ENCODE results near the gene MGAT5B.

MGAT5B gene

DNA sequence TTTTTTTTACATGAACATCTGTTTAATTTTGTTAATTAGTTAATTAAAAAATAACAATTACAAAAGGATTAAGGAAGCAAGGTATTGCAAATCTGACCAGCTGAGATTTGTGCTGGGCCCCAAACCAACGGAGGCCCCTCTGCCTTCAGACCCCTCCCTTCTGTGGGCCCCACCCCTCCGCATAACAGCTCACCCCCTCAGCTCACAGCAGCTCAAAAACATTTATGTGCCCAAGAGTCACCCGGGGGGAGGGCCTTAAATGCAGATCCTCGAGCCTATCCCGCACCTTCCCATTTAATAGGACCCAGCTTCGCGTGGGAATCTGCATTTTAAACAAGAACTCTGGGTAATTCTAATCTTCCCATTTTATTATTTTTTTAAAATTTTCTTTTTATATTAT is 75.0 kb downstream of the MGAT5B start:
- H3K36me3 Mint-ChIP-seq (ENCODE audit: low read depth), result no peaks in the 10 kb centered on the region
- H3K4me1 Mint-ChIP-seq (ENCODE audit: low read depth), result no peaks in the 10 kb centered on the region
- H3K27me3 Mint-ChIP-seq, result no peaks in the 10 kb centered on the region
- no peak overlapping the region for H3K4me3 Mint-ChIP-seq
- no peak overlapping the region for H3K27ac Mint-ChIP-seq
- no peaks in the 10 kb centered on the region for H3K9me3 Mint-ChIP-seq
- intact Hi-C loops (cut with micrococcal nuclease), result no loop called here

DNA sequence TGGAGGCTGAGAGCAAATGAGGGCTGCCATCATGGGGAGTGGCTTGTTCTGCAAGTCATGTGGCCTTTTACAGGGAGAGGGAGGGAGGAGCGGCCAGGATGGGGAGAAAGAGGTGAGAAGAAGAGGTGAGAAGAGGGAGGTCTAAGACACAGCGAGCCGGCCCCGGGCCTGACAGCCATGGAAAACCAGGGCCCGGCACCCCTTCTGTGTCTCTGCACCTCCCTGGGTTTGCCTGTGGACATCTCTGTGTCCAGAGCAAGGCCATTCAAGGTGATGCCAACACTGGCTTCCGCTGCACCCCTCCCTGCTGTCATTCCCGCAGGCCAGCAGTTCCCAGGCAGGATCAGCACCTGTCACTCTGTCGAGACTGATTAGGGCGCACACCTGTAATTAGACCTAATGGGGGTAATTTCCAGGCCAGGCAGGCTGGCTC is 75.6 kb downstream of the MGAT5B start:
- Mint-ChIP-seq H3K27me3 (no peaks in the 10 kb centered on the region), H3K4me1 (ENCODE audit: low read depth) (no peaks in the 10 kb centered on the region), H3K36me3 (ENCODE audit: low read depth) (no peaks in the 10 kb centered on the region), H3K9me3 (no peaks in the 10 kb centered on the region), H3K27ac (no peak overlapping the region), H3K4me3 (no peak overlapping the region)
- intact Hi-C loops (cut with micrococcal nuclease), result no loop called here

DNA sequence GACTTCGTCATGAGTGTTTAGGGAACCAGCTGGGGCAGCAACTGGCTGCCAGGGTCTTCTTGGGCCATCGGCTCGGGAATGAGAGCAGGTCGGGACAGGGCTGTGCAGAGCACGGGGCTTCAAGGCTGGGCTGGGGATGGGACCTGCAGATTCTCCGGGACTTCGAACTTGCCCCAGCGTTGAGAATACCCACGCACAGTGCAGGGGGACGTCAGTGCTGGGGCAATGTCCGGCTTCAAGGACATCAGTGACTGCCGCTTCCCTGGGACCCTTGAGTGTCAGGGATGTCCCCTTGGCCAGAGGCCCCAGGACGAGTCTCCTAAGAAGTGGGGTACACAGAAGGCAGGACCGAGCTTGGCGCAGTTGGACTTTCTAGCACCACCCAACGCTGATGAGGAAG is 76.3 kb downstream of the MGAT5B start:
- no peaks in the 10 kb centered on the region for H3K9me3 Mint-ChIP-seq
- no peak overlapping the region for H3K27ac Mint-ChIP-seq
- H3K4me3 Mint-ChIP-seq, result no peak overlapping the region
- no peaks in the 10 kb centered on the region for H3K36me3 Mint-ChIP-seq (ENCODE audit: low read depth)
- H3K4me1 Mint-ChIP-seq (ENCODE audit: low read depth), result no peaks in the 10 kb centered on the region
- intact Hi-C loops (cut with micrococcal nuclease), result no loop called here
- H3K27me3 Mint-ChIP-seq, result no peaks in the 10 kb centered on the region

DNA sequence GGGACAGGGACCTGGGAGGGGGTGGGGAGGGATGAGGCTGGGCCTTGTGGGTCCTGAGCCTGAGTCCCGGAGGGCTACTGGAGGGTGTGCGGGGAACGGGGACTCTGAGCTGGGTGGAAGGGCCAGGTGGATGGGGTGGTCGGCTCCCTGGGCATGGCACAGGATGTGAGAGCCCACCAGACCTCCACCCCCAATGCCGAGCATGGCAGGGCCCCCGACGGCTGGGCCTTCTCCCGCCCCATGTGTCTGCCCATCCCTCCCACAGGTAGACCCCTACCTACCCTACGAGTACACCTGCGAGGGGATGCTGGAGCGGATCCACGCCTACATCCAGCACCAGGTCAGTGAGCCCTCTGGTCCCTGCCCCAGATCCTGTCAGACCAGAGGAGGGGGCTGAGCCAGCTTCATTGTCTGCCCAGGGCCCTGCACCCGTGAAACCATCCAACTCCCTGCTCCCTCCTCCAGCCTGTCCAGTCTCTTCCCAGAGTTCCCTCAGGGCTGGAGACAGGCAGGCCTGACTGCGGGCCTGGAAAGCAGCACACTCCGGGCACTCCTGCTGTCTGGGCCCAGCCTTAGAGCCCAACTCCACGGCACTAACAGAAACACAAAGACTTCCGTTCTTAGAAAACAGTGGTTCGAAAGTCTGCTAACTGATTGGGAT is 78.0 kb downstream of the MGAT5B start:
- no peak overlapping the region for H3K27ac Mint-ChIP-seq
- no peaks in the 10 kb centered on the region for H3K27me3 Mint-ChIP-seq

DNA sequence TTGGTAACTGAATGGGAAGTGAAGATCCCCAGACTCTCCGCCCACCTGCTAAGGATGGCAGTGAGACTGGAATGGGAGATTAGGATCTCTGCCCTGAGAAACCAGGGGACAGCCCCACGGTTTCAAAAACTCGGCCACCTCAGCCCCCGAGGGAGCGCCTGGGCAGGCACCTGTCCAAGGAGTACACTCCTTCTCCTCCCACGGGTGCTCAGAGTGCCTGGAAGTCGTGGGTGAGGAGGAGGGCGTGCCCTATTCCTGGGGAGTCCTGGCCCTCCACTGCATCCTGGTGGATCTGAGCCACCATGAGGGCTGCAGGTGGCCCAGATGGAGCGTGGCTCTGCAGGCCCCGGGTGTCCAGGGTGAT is 78.5 kb downstream of the MGAT5B start:
- no peak overlapping the region for H3K27ac Mint-ChIP-seq
- no peaks in the 10 kb centered on the region for H3K27me3 Mint-ChIP-seq
- intact Hi-C loops (cut with micrococcal nuclease), result no loop called here
- no peaks in the 10 kb centered on the region for H3K4me1 Mint-ChIP-seq (ENCODE audit: low read depth)
- no peaks in the 10 kb centered on the region for H3K36me3 Mint-ChIP-seq (ENCODE audit: low read depth)
- no peak overlapping the region for H3K4me3 Mint-ChIP-seq
- H3K9me3 Mint-ChIP-seq, result no peaks in the 10 kb centered on the region

More for the DNA sequence above, 78.0 kb downstream of the MGAT5B start:
- intact Hi-C loops (cut with micrococcal nuclease), result no loop called here
- Mint-ChIP-seq H3K9me3 (no peaks in the 10 kb centered on the region), H3K4me3 (no peak overlapping the region), H3K4me1 (ENCODE audit: low read depth) (no peaks in the 10 kb centered on the region), H3K36me3 (ENCODE audit: low read depth) (no peaks in the 10 kb centered on the region)

DNA sequence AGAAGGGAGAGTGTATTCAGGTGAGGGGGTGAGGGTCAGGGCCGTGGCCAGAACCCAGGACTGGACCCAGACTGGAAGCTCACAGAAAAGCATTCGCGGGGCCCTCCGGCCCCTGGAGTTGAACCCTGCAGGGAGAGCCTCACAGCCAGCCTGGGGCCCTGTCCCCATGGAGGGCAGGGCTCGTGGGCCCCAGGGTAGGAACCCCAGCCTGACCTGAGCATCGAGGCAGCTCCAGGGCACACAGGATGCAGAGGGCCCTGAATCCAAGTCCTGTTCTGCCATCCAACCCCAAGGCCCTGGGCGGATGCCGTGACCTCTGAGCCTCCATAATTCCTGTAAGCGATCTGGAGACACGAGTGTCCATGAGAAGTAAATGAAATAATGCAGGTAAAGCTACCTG is 79.1 kb downstream of the MGAT5B start:
- no peaks in the 10 kb centered on the region for H3K9me3 Mint-ChIP-seq
- no peaks in the 10 kb centered on the region for H3K36me3 Mint-ChIP-seq (ENCODE audit: low read depth)
- intact Hi-C loops (cut with micrococcal nuclease), result no loop called here
- H3K27me3 Mint-ChIP-seq, result no peaks in the 10 kb centered on the region
- H3K4me3 Mint-ChIP-seq, result no peak overlapping the region
- no peaks in the 10 kb centered on the region for H3K4me1 Mint-ChIP-seq (ENCODE audit: low read depth)
- H3K27ac Mint-ChIP-seq, result no peak overlapping the region

DNA sequence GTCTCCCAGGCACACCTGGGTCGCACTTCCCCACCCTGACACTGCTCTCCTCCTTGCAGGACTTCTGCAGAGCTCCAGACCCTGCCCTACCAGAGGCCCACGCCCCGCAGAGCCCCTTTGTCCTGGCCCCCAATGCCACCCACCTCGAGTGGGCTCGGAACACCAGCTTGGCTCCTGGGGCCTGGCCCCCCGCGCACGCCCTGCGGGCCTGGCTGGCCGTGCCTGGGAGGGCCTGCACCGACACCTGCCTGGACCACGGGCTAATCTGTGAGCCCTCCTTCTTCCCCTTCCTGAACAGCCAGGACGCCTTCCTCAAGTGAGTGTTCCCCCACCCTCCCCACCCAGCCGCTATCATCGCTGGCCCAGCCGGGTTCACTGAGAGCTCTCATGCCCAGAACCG is 79.6 kb downstream of the MGAT5B start:
- Mint-ChIP-seq H3K27ac (no peak overlapping the region), H3K4me3 (no peak overlapping the region), H3K4me1 (ENCODE audit: low read depth) (no peaks in the 10 kb centered on the region), H3K27me3 (no peaks in the 10 kb centered on the region), H3K36me3 (ENCODE audit: low read depth) (no peaks in the 10 kb centered on the region), H3K9me3 (no peaks in the 10 kb centered on the region)
- intact Hi-C loops (cut with micrococcal nuclease), result no loop called here

DNA sequence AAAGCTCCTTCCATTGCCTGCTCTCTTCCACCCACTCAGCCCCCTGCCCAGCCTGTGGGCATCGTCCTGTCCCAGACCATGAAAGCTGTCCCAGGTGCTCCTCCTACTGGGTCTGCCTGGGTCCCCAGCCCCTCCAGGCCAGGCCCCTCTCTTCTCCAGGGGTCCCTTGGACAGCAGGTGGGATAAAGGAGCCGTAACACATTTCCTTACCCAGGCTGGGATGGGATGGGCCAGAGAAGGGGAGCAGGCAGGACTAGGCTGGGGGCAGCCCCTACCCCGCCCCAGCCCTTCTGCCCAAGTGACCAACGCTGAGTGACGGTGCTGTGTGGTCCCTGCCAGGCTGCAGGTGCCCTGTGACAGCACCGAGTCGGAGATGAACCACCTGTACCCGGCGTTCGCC is 80.1 kb downstream of the MGAT5B start:
- no peaks in the 10 kb centered on the region for H3K36me3 Mint-ChIP-seq (ENCODE audit: low read depth)
- no peaks in the 10 kb centered on the region for H3K4me1 Mint-ChIP-seq (ENCODE audit: low read depth)
- H3K27ac Mint-ChIP-seq, result no peak overlapping the region
- intact Hi-C loops (cut with micrococcal nuclease), result no loop called here
- no peaks in the 10 kb centered on the region for H3K9me3 Mint-ChIP-seq
- H3K4me3 Mint-ChIP-seq, result no peak overlapping the region
- H3K27me3 Mint-ChIP-seq, result no peaks in the 10 kb centered on the region

DNA sequence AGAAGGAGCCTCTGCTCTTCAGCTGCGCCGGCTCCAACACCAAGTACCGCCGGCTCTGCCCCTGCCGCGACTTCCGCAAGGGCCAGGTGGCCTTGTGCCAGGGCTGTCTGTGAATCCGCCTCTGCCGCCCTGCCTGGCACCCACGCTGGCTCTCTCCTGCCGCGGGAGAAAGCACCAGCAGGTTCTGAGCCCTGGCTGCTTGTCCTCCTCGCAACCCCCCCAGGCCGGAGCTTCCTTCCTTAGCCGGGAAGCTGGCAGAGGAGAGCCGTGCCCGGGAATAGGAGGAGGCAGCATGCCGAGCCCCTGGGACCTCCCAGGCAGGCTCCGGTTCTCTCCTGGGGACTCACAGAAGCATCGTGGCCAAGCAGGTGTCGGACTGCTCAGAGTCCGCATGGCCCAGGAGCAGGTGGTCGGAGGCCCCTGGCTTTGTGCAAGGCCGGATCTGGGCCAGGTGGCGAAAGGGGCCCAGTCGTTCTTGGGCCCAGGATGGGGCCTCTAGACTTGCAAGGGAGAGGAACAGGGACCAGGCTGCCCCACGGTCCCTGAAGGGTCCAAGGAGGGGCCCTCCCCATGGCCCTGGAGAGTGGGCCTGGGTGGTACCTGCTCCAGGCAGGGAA is 80.6 kb downstream of the MGAT5B start:
- H3K4me3 Mint-ChIP-seq, result no peak overlapping the region
- intact Hi-C loops (cut with micrococcal nuclease), result no loop called here

DNA sequence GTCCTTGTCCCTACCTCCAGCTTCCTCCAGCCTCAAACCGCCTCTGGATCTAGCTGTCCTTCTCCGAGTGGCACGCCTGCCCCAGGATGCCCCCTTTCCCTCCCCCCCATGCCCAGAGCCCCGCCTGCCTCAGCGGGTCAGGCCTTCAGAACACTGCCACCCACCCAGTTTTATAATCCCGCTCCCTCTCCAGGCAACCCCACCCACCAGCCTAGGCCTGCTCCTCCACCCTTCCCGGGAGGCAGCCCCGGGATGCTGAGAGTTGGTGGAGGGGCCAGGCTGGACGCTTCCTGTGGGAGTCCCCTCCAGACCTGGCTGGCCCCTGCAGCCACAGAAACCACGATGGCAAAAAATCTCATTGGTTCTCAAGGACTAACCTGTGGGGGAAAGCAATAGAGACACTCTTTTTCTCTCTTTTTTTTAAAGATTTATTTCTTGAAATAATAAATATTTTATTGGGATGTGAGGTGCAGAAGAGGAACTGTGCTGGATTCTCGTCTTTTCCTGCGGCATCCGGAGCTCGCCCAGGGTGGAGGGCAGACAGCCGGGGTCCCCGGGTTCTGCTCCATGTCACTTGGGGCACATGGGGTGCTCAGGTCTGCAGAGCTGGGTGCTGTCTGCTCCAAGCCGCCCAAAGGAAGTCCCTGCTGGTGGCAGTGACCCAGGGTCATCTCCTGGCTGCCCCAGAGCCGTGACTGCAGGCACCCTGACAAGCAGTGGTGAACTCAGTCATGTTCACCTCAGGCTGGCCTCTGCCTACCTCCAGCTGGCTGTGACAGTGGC is 81.9 kb downstream of the MGAT5B start:
- intact Hi-C loops (cut with micrococcal nuclease), result no loop called here
- Mint-ChIP-seq H3K36me3 (ENCODE audit: low read depth) (no peaks in the 10 kb centered on the region), H3K27me3 (no peaks in the 10 kb centered on the region)

More for the DNA sequence above, 80.6 kb downstream of the MGAT5B start:
- Mint-ChIP-seq H3K4me1 (ENCODE audit: low read depth) (no peaks in the 10 kb centered on the region), H3K27ac (no peak overlapping the region), H3K9me3 (no peaks in the 10 kb centered on the region), H3K36me3 (ENCODE audit: low read depth) (no peaks in the 10 kb centered on the region), H3K27me3 (no peaks in the 10 kb centered on the region)

DNA sequence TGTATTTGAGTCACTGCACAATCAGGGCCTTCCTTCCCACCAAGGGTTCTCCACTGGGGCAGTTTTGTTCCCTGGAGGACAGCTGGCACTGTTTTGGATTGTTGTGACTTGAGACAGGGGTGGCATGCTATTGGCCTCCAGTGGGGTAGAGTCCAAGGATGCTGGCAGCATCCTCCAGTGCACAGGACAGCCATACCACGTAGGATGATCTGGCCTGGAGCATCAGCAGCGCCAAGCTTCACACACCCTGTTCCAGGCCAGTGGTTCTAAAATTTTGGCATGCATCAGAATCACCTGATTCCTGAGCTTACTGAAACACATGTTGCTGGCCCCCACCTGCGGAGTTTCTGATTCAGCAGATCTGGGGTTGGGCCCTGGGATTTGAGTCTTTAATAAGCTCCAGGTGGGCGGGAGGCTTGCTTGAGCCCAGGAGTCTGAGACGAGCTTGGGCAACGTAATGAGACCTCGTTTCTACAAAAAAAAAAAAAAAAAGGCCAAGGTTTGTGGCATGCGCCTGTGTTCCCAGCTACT is 83.2 kb downstream of the MGAT5B start:
- Mint-ChIP-seq H3K36me3 (ENCODE audit: low read depth) (no peaks in the 10 kb centered on the region), H3K4me3 (no peak overlapping the region), H3K9me3 (no peaks in the 10 kb centered on the region), H3K27ac (no peak overlapping the region), H3K4me1 (ENCODE audit: low read depth) (no peaks in the 10 kb centered on the region), H3K27me3 (no peaks in the 10 kb centered on the region)
- intact Hi-C loops (cut with micrococcal nuclease), result no loop called here

More for the DNA sequence above, 81.9 kb downstream of the MGAT5B start:
- H3K4me1 Mint-ChIP-seq (ENCODE audit: low read depth), result no peaks in the 10 kb centered on the region
- H3K9me3 Mint-ChIP-seq, result no peaks in the 10 kb centered on the region
- no peak overlapping the region for H3K4me3 Mint-ChIP-seq
- no peak overlapping the region for H3K27ac Mint-ChIP-seq

DNA sequence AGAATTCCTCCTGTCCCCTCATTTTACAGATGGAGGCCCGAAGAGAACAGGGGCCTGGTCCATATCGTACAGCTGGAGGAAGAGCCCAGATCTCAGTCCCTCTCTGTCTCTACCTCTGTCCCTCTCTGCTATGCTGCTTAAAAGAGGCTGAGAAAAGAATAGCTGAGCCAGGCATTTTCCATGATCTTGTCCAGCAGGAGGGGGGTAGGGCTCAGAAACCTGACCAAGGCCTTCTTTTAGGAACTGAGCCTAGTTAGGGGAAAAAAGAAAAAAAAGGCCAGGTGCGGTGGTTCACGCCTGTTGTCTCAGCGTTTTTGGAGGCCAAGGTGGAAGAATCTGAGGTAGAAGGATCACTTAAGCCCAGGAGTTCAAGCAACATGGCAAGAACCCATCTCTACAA is 84.2 kb downstream of the MGAT5B start:
- Mint-ChIP-seq H3K27ac (no peak overlapping the region), H3K4me1 (ENCODE audit: low read depth) (no peaks in the 10 kb centered on the region), H3K27me3 (no peaks in the 10 kb centered on the region), H3K4me3 (no peak overlapping the region), H3K9me3 (no peaks in the 10 kb centered on the region), H3K36me3 (ENCODE audit: low read depth) (no peaks in the 10 kb centered on the region)
- intact Hi-C loops (cut with micrococcal nuclease), result no loop called here

DNA sequence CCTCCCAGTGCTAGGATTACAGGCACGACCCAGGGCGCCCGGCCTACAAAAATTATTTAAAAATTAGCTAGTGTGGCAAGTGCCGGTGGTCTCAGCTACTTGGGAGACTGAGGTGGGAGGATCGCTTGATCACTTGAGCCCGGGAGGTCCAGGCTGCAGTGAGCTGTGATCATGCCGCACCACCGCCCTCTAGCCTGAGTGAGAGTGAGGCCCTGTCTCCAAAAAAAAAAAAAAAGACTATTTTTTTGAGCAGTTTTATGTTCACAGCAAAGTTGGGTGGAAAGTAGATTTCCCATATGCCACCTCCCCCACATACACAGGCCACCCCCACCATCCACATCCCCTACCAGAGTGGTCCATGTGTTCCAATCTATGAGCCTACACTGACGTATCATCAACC is 84.9 kb downstream of the MGAT5B start:
- no peak overlapping the region for H3K27ac Mint-ChIP-seq
- intact Hi-C loops (cut with micrococcal nuclease), result no loop called here

DNA sequence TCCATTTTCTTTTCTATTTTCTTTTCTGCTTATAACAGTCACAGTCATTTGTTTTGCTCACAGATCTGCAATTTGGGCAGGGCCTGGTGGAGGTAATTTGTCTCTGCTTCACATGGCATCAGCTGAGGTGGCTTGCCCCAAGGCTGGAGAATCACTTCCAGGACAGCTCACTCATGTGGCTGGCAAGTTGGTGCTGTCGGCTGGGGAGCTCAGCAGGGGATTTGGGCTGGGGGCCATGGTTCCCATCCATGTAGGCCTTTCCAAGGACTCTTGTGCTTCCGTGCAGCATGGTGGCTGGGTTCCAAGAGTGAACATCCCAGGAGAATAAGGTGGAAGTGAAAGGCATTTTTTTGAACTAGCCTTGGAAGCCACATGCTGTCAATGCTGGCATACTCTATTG is 85.7 kb downstream of the MGAT5B start:
- Mint-ChIP-seq H3K36me3 (ENCODE audit: low read depth) (no peaks in the 10 kb centered on the region), H3K27me3 (peaks cover 3% of the 10 kb centered on the region), H3K9me3 (no peaks in the 10 kb centered on the region), H3K4me1 (ENCODE audit: low read depth) (no peaks in the 10 kb centered on the region), H3K27ac (no peak overlapping the region), H3K4me3 (no peak overlapping the region)
- intact Hi-C loops (cut with micrococcal nuclease), result no loop called here

More for the DNA sequence above, 84.9 kb downstream of the MGAT5B start:
- H3K4me1 Mint-ChIP-seq (ENCODE audit: low read depth), result no peaks in the 10 kb centered on the region
- H3K9me3 Mint-ChIP-seq, result no peaks in the 10 kb centered on the region
- no peaks in the 10 kb centered on the region for H3K27me3 Mint-ChIP-seq
- H3K36me3 Mint-ChIP-seq (ENCODE audit: low read depth), result no peaks in the 10 kb centered on the region
- H3K4me3 Mint-ChIP-seq, result no peak overlapping the region
